Glutamatergic neuron (in vitro differentiated cells): ENCODE data around the gene ABO. TPM values are rescaled to one million over a fixed set of nuclear protein-coding genes. Genes with fewer than 3 reads are reported as not detected.
A peak's percentile ranks its signal among the peaks of the same experiment; 100 is the strongest.

Experiments
- DNase-seq: peaks from one replicate; pipeline ENCODE4 v3.0.0; 2022
- H3K27ac Mint-ChIP-seq: one replicate; pipeline ENCODE4 v1.8.0; 2020; ENCODE audit warnings: mild to moderate bottlenecking, mixed read lengths, inconsistent platforms; ENCODE audit not compliant: unreplicated experiment
- H3K27me3 Mint-ChIP-seq: one replicate; pipeline ENCODE4 v1.8.0; 2020; ENCODE audit warnings: mild to moderate bottlenecking, moderate library complexity, mixed read lengths, inconsistent platforms; ENCODE audit not compliant: unreplicated experiment
- H3K36me3 Mint-ChIP-seq: one replicate; pipeline ENCODE4 v1.8.0; 2020; ENCODE audit warnings: mild to moderate bottlenecking, mixed read lengths, inconsistent platforms; ENCODE audit not compliant: unreplicated experiment
- H3K4me1 Mint-ChIP-seq: one replicate; pipeline ENCODE4 v1.8.0; 2020; ENCODE audit warnings: mild to moderate bottlenecking, low read depth, mixed read lengths, inconsistent platforms; ENCODE audit not compliant: unreplicated experiment
- H3K4me3 Mint-ChIP-seq: one replicate; pipeline ENCODE4 v1.8.0; 2020; ENCODE audit warnings: mild to moderate bottlenecking, mixed read lengths, inconsistent platforms; ENCODE audit not compliant: unreplicated experiment
- H3K9me3 Mint-ChIP-seq: one replicate; pipeline ENCODE4 v1.8.0; 2020; ENCODE audit warnings: mild to moderate bottlenecking, moderate library complexity, mixed read lengths, inconsistent platforms; ENCODE audit not compliant: unreplicated experiment
- CTCF ChIP-seq: fragments of 200-600 bp; sonication (generic); IDR thresholded peaks from one replicate; pipeline ENCODE4 v1.5.0; 2021; ENCODE audit not compliant: partially characterized antibody, unreplicated experiment
- total RNA-seq: library from RNA; stranded (reverse); fragmentation: NEBNext Ultra II Directional; extraction: Animal tissue kit (Norgen Biotek cat#: 25700); gene quantifications from one replicate; pipeline ENCODE4 v1.2.1, GENCODE V29; 2021; ENCODE audit not compliant: unreplicated experiment

The ABO gene
- total RNA-seq, 1 donor from 2014 or later: not detected

- peaks cover 2% of the 10 kb centered on the region for H3K27me3 Mint-ChIP-seq
- peaks cover 6% of the 10 kb centered on the region for H3K36me3 Mint-ChIP-seq
- H3K9me3 Mint-ChIP-seq: peaks cover 1% of the 10 kb centered on the region
These were observed 28.4 kb downstream of the ABO start for GRCh38 chr9:133246562-133246961.

GRCh38 chr9:133242991-133243390 is 32.0 kb downstream of the ABO start:
- H3K27ac Mint-ChIP-seq: no peak overlapping the region
- no peaks in the 10 kb centered on the region for H3K36me3 Mint-ChIP-seq
- TF ChIP-seq CTCF: no peak

More at GRCh38 chr9:133246562-133246961, 28.4 kb downstream of the ABO start:
- DNase-seq: no peak
- H3K27ac Mint-ChIP-seq: no peak overlapping the region
- H3K4me1 Mint-ChIP-seq: no peaks in the 10 kb centered on the region
- TF ChIP-seq CTCF: no peak
- H3K4me3 Mint-ChIP-seq: no peak overlapping the region

GRCh38 chr9:133242241-133242640 is 32.8 kb downstream of the ABO start:
- Mint-ChIP-seq H3K9me3 (peaks cover 3% of the 10 kb centered on the region), H3K27me3 (peaks cover 2% of the 10 kb centered on the region), H3K36me3 (no peaks in the 10 kb centered on the region), H3K4me3 (no peak overlapping the region), H3K27ac (no peak overlapping the region), H3K4me1 (peaks cover 7% of the 10 kb centered on the region)
- TF ChIP-seq CTCF: no peak
- no peak for DNase-seq

More at GRCh38 chr9:133242991-133243390, 32.0 kb downstream of the ABO start:
- H3K4me1 Mint-ChIP-seq: peaks cover under 1% of the 10 kb centered on the region
- H3K4me3 Mint-ChIP-seq: no peak overlapping the region
- H3K27me3 Mint-ChIP-seq: peaks cover 2% of the 10 kb centered on the region
- DNase-seq: no peak
- peaks cover 1% of the 10 kb centered on the region for H3K9me3 Mint-ChIP-seq

GRCh38 chr9:133239533-133240090 is 35.4 kb downstream of the ABO start:
- H3K9me3 Mint-ChIP-seq: peaks cover 5% of the 10 kb centered on the region
- TF ChIP-seq CTCF: no peak
- H3K27me3 Mint-ChIP-seq: peaks cover 4% of the 10 kb centered on the region
- peaks cover 7% of the 10 kb centered on the region for H3K4me1 Mint-ChIP-seq
- H3K4me3 Mint-ChIP-seq: peak overlapping the region; percentile 46
- DNase-seq: no peak
- H3K27ac Mint-ChIP-seq: no peak overlapping the region
- no peaks in the 10 kb centered on the region for H3K36me3 Mint-ChIP-seq

- H3K4me3 Mint-ChIP-seq: peak overlapping the region; percentile 75
- H3K27ac Mint-ChIP-seq: peak overlapping the region; percentile 38
- peak; percentile 72 for TF ChIP-seq CTCF
- no peaks in the 10 kb centered on the region for H3K36me3 Mint-ChIP-seq
- H3K9me3 Mint-ChIP-seq: peaks cover 8% of the 10 kb centered on the region
- DNase-seq: peak; percentile 63
- H3K27me3 Mint-ChIP-seq: peaks cover 4% of the 10 kb centered on the region
- H3K4me1 Mint-ChIP-seq: peaks cover 7% of the 10 kb centered on the region
These were observed 36.0 kb downstream of the ABO start for GRCh38 chr9:133238851-133239532.
